HUDEP-2 (cell line): ENCODE results near the gene CD4.

Source experiments
- DNase-seq, 76 experiments: peaks; one replicate each; lab custom pipeline; 2025; ENCODE audit not compliant: unreplicated experiment in 76 of 76; lab: John Stamatoyannopoulos, UW

The CD4 gene

GRCh38 chr12:6826734-6827436 is 37.6 kb downstream of the CD4 start:
- DNase-seq, result no peak

GRCh38 chr12:6827437-6827911 is 38.1 kb downstream of the CD4 start:
- peak in 37 of 76 experiments; percentile 8 to 56 (median 27) for DNase-seq

- no peak for DNase-seq
These were observed 38.9 kb downstream of the CD4 start, which contains the start of gene P3H3 for GRCh38 chr12:6827982-6828780. TSS of gene P3H3 (plus strand) at chr12:6828407. CDS start at chr12:6828441, 34 bp downstream.

GRCh38 chr12:6828781-6829535 is 39.6 kb downstream of the CD4 start:
- no peak for DNase-seq

GRCh38 chr12:6829536-6830220 is 40.4 kb downstream of the CD4 start:
- no peak for DNase-seq

- no peak for DNase-seq
These were observed 41.1 kb downstream of the CD4 start for GRCh38 chr12:6830286-6830890.

GRCh38 chr12:6830999-6831398 is 41.7 kb downstream of the CD4 start:
- DNase-seq, result no peak

- no peak for DNase-seq
These were observed 42.2 kb downstream of the CD4 start for GRCh38 chr12:6831450-6831995.

- no peak for DNase-seq
These were observed 42.8 kb downstream of the CD4 start for GRCh38 chr12:6832125-6832524.

- DNase-seq, result no peak
These were observed 44.0 kb downstream of the CD4 start for GRCh38 chr12:6833189-6833890.

- no peak for DNase-seq
These were observed 44.9 kb downstream of the CD4 start for GRCh38 chr12:6834254-6834653.

- DNase-seq, result no peak
These were observed 45.5 kb downstream of the CD4 start for GRCh38 chr12:6834873-6835272.

- no peak for DNase-seq
These were observed 47.5 kb downstream of the CD4 start for GRCh38 chr12:6836851-6837250.

- DNase-seq, result no peak
These were observed 48.2 kb downstream of the CD4 start for GRCh38 chr12:6837370-6838060.

GRCh38 chr12:6838854-6839253 is 49.5 kb downstream of the CD4 start:
- no peak for DNase-seq

GRCh38 chr12:6839482-6840201 is 50.3 kb downstream of the CD4 start:
- no peak for DNase-seq

- DNase-seq, result no peak
These were observed 51.0 kb downstream of the CD4 start for GRCh38 chr12:6840330-6840729.
